Astrocyte (in vitro differentiated cells and primary cell): ENCODE measurements around the gene PNMA8A. TPM values are rescaled to one million over a fixed set of nuclear protein-coding genes. Genes with fewer than 3 reads are reported as not detected.

Source experiments
- DNase-seq: peaks from one replicate; pipeline ENCODE4 v3.0.0-alpha.2; 2010; ENCODE audit warnings: low read depth
- FAIRE-seq: peaks from 2 replicates; lab custom pipeline; 2011; peaks lifted over from hg19 to GRCh38; lab: Jason Lieb, UNC
- H2AFZ ChIP-seq: 2 replicates; pipeline ENCODE4 v1.6.0; 2012; ENCODE audit warnings: low read depth, low read length, inconsistent platforms
- H3K27ac ChIP-seq: 2 replicates; pipeline ENCODE4 v1.5.1; 2011; ENCODE audit warnings: low read depth, low read length, inconsistent platforms
- H3K27me3 ChIP-seq: 2 replicates; pipeline ENCODE4 v1.6.0; 2011; ENCODE audit warnings: low read length, inconsistent platforms; ENCODE audit not compliant: insufficient read depth
- H3K36me3 ChIP-seq: 2 replicates; pipeline ENCODE4 v1.5.1; 2011; ENCODE audit warnings: low read length, inconsistent platforms; ENCODE audit not compliant: insufficient read depth
- H3K4me1 ChIP-seq: 2 replicates; pipeline ENCODE4 v1.5.1; 2011; ENCODE audit warnings: low read length, inconsistent platforms; ENCODE audit not compliant: insufficient read depth
- H3K4me2 ChIP-seq: 2 replicates; pipeline ENCODE4 v1.6.0; 2012; ENCODE audit warnings: low read length, inconsistent platforms
- H3K4me3 ChIP-seq: 2 replicates; pipeline ENCODE4 v1.5.1; 2011; ENCODE audit warnings: low read depth, mild to moderate bottlenecking, low read length, inconsistent platforms; ENCODE audit not compliant: insufficient read depth
- H3K79me2 ChIP-seq: 2 replicates; pipeline ENCODE4 v1.6.0; 2012; ENCODE audit warnings: mild to moderate bottlenecking, low read length, inconsistent platforms; ENCODE audit not compliant: insufficient read depth
- H3K9ac ChIP-seq: 2 replicates; pipeline ENCODE4 v1.6.0; 2012; ENCODE audit warnings: mild to moderate bottlenecking, low read length, inconsistent platforms
- H3K9me3 ChIP-seq: 2 replicates; pipeline ENCODE4 v1.5.1; 2012; ENCODE audit warnings: low read depth, mild to moderate bottlenecking, low read length, inconsistent platforms; ENCODE audit not compliant: insufficient read depth
- H4K20me1 ChIP-seq: 2 replicates; pipeline ENCODE4 v1.6.0; 2012; ENCODE audit warnings: low read length, inconsistent platforms; ENCODE audit not compliant: insufficient read depth
- H3K27ac Mint-ChIP-seq: one replicate; pipeline ENCODE4 v1.8.0; 2021; ENCODE audit warnings: mild to moderate bottlenecking, mixed read lengths; ENCODE audit not compliant: unreplicated experiment
- H3K27me3 Mint-ChIP-seq: one replicate; pipeline ENCODE4 v1.8.0; 2021; ENCODE audit warnings: low read depth, mixed read lengths; ENCODE audit not compliant: unreplicated experiment
- H3K36me3 Mint-ChIP-seq: one replicate; pipeline ENCODE4 v1.8.0; 2021; ENCODE audit warnings: low read depth, mixed read lengths; ENCODE audit not compliant: unreplicated experiment
- H3K4me1 Mint-ChIP-seq: one replicate; pipeline ENCODE4 v1.8.0; 2021; ENCODE audit warnings: low read depth, mixed read lengths; ENCODE audit not compliant: unreplicated experiment
- H3K4me3 Mint-ChIP-seq: one replicate; pipeline ENCODE4 v1.8.0; 2021; ENCODE audit warnings: mild to moderate bottlenecking, moderate library complexity, mixed read lengths; ENCODE audit not compliant: unreplicated experiment
- H3K9me3 Mint-ChIP-seq: one replicate; pipeline ENCODE4 v1.8.0; 2021; ENCODE audit warnings: mild to moderate bottlenecking, mixed read lengths; ENCODE audit not compliant: unreplicated experiment
- CTCF ChIP-seq: IDR thresholded peaks from 2 replicates; pipeline ENCODE4 v1.5.1; 2011; ENCODE audit warnings: low read depth, mild to moderate bottlenecking, inconsistent platforms, low read length, moderate library complexity; ENCODE audit not compliant: insufficient read depth
- EZH2 ChIP-seq: IDR thresholded peaks from 2 replicates; pipeline ENCODE4 v1.6.1; 2012; ENCODE audit warnings: mild to moderate bottlenecking, low read length, inconsistent platforms; ENCODE audit not compliant: insufficient read depth
- total RNA-seq: library from RNA; stranded (reverse); gene quantifications from 2 replicates; pipeline ENCODE4 v1.2.1, GENCODE V29; 2021

PNMA8A gene
- total RNA-seq, 1 donor from 2014 or later = 12.1 TPM

- no peaks in the 10 kb centered on the region for H3K36me3 ChIP-seq
- no peaks in the 10 kb centered on the region for H3K79me2 ChIP-seq
- H3K4me1 ChIP-seq = no peaks in the 10 kb centered on the region
- H3K4me2 ChIP-seq = no peak overlapping the region
- Mint-ChIP-seq H3K4me3 (no peak overlapping the region), H3K27ac (no peak overlapping the region), H3K4me1 (peaks cover 5% of the 10 kb centered on the region), H3K36me3 (no peaks in the 10 kb centered on the region), H3K27me3 (peaks cover 14% of the 10 kb centered on the region), H3K9me3 (no peaks in the 10 kb centered on the region)
- no peaks in the 10 kb centered on the region for H4K20me1 ChIP-seq
- H3K9ac ChIP-seq = no peak overlapping the region
- no peak overlapping the region for H3K4me3 ChIP-seq
- H3K27ac ChIP-seq = no peak overlapping the region
- H3K9me3 ChIP-seq = no peaks in the 10 kb centered on the region
- no peak overlapping the region for H2AFZ ChIP-seq
- H3K27me3 ChIP-seq = peaks cover 2% of the 10 kb centered on the region
- FAIRE-seq (no peak), DNase-seq (no peak)
- TF ChIP-seq CTCF = no peak
- no peak for TF ChIP-seq EZH2
Observed at GRCh38 chr19:46517471-46517870, 46.1 kb upstream of the PNMA8A start.

- Mint-ChIP-seq H3K27me3 (peaks cover 16% of the 10 kb centered on the region), H3K4me1 (peaks cover 5% of the 10 kb centered on the region), H3K36me3 (no peaks in the 10 kb centered on the region), H3K4me3 (no peak overlapping the region), H3K9me3 (peaks cover 2% of the 10 kb centered on the region), H3K27ac (no peak overlapping the region)
- Histone ChIP-seq H3K4me3 (no peak overlapping the region), H3K9ac (no peak overlapping the region), H4K20me1 (no peaks in the 10 kb centered on the region), H3K27ac (no peak overlapping the region), H3K79me2 (no peaks in the 10 kb centered on the region), H3K4me1 (no peaks in the 10 kb centered on the region), H3K4me2 (no peak overlapping the region), H3K9me3 (peaks cover 4% of the 10 kb centered on the region), H3K36me3 (no peaks in the 10 kb centered on the region), H3K27me3 (peaks cover 2% of the 10 kb centered on the region), H2AFZ (no peak overlapping the region)
- TF ChIP-seq EZH2 (no peak), CTCF (peak; percentile 72)
- DNase-seq = peak; percentile 14
- no peak for FAIRE-seq
Observed at GRCh38 chr19:46515879-46516350, 44.6 kb upstream of the PNMA8A start.

GRCh38 chr19:46515290-46515609 lies 43.9 kb upstream of the PNMA8A start:
- Mint-ChIP-seq H3K9me3 (peaks cover 2% of the 10 kb centered on the region), H3K4me3 (no peak overlapping the region), H3K27ac (no peak overlapping the region), H3K4me1 (peaks cover 5% of the 10 kb centered on the region), H3K27me3 (peaks cover 16% of the 10 kb centered on the region), H3K36me3 (no peaks in the 10 kb centered on the region)
- no peak overlapping the region for H3K4me3 ChIP-seq
- TF ChIP-seq EZH2 = no peak
- TF ChIP-seq CTCF = no peak
- H3K27ac ChIP-seq = no peak overlapping the region
- no peaks in the 10 kb centered on the region for H3K4me1 ChIP-seq
- FAIRE-seq = no peak
- no peak overlapping the region for H3K4me2 ChIP-seq
- H2AFZ ChIP-seq = no peak overlapping the region
- H3K27me3 ChIP-seq = peaks cover 2% of the 10 kb centered on the region
- H3K79me2 ChIP-seq = no peaks in the 10 kb centered on the region
- H3K9me3 ChIP-seq = peaks cover 4% of the 10 kb centered on the region
- no peak overlapping the region for H3K9ac ChIP-seq
- H4K20me1 ChIP-seq = no peaks in the 10 kb centered on the region
- no peaks in the 10 kb centered on the region for H3K36me3 ChIP-seq
- no peak for DNase-seq
